ENCODE results near the gene CPM.
A peak's percentile ranks its signal among the peaks of the same experiment; 100 is the strongest.
"Not testable (repeated sequence)": the region's sequence is repeated elsewhere in the genome, so short reads cannot be mapped to it uniquely, and the experiment has no call there.

The CPM gene

DNA sequence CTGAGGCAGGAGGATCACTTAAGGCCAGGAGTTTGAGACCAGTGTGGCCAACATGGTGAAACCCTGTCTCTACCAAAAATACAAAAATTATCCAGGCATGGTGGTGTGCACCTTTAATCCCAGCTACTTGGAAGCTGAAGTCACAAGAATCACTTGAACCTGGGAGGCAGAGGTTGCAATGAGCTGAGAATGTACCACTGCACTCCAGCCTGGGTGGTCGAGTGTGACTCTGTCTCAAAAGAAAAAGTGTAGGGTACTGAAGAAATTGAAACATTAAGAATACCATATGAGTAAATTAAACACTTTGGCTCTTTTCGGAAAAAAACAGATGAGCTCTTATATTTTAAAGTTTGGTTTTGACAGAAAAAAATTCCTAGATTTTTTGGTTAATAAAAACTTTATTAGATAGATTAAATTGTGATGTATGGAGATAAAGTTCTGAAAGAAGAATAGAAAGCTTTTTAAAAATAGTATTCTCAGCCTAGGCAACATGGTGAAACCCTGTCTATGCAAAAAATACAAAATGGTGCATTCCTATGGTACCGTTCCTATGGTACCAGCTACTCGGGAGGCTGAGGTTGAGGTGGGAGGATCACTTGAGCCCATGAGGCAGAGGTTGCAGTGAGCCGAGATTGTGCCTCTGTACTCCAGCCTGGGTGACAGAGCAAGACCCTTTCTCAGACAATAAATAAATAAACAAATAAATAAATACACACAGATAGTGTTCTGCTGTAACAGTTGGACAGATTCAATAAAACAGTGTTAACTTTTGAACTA lies 104.9 kb downstream of the CPM start:
- no peak for DNase-seq (ENCODE audit: low read depth)

DNA sequence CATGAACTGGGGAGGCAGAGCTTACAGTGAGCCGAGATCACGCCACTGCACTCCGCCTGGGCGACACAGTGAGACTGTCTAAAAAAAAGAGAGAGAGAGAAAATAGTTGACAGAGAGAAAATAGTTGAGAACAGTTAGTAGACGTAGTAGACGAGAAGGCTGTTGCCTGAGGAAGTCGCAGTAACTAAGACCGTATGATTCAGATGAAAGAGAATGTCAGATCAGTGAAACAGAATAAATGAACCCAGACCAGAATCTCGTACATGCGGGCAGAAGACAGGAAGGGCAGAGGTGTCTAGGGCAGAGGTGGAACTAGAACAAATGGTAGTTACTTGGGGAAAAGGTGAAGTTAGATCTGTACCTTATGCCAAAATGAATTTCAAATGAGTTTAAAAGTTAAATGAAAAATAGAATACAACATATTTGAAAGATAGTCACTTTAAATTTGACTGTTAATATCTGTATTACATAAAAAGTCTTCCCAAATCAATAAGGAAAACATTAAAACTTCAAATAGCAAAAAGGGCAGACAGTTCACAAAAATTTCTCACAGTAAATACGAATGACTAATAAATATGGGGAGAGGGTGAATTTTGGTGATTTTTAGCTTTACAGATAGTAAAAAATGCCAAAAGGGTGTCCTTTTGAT lies 107.3 kb downstream of the CPM start:
- DNase-seq (ENCODE audit: low read depth) = no peak

DNA sequence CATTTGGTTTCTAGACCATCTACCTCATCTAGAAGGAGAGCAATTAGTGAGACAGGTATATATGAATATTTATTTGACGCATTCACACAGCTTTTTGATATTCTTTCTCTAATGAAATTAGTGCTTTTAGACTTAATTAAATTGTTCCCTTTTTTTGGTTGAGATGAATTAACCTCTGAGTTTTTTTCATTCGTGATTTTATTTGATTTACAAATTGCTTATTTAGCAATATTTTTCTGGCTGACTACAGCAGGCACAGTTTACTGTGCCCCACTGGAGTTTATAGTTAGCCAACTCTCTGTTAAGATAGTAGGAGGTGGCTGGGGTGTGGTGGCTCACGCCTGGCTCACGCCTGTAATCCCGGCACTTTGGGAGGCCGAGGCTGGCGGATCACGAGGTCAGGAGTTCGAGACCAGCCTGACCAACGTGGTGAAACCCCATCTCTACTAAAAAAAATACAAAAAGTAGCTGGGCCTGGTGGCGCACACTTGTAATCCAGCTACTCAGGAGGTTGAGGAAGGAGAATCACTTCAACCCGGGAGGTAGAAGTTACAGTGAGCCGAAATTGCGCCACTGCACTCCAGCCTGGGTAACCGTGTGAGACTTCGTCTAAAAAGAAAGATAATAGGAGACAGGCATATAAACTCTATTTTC lies 108.2 kb downstream of the CPM start:
- no peak for DNase-seq (ENCODE audit: low read depth)

DNA sequence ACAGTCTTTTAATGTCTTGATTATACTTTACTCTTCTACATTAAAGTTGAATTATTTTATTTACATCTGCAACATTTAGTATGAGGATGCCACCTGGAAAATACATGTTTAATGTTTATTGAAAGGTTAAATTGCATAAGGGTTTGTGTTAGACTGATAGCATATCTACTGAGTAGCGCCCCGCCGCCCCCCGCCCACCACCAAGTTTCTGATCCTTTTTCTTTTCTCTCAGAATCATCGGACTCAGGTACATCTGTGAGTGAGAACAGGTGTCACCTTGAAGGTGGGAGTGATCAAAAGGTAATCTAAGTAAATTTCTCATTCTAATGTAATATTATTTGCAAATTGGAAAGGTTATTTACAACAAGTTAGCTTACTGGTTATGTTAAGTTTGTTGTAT lies 108.8 kb downstream of the CPM start:
- no peak for DNase-seq (ENCODE audit: low read depth)

DNA sequence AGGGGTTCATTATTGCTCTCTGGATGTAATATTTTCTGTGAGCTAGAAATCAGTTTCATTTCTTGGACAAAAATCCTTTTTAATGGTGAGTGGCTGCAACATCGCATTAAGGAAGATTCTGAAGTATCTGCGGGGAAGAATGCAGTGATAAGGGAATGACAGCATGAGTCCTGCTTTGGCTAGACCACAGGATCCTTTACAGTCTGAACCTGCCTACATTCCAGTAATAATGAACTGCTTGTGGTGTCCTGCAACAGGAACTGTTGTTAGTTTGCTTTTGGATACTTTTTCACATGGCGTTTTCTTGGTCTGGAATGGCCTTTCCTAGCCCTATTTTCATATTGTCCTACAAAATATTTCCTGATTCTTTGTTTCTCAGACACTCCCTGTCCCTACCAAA lies 109.3 kb downstream of the CPM start:
- DNase-seq (ENCODE audit: low read depth) = no peak

DNA sequence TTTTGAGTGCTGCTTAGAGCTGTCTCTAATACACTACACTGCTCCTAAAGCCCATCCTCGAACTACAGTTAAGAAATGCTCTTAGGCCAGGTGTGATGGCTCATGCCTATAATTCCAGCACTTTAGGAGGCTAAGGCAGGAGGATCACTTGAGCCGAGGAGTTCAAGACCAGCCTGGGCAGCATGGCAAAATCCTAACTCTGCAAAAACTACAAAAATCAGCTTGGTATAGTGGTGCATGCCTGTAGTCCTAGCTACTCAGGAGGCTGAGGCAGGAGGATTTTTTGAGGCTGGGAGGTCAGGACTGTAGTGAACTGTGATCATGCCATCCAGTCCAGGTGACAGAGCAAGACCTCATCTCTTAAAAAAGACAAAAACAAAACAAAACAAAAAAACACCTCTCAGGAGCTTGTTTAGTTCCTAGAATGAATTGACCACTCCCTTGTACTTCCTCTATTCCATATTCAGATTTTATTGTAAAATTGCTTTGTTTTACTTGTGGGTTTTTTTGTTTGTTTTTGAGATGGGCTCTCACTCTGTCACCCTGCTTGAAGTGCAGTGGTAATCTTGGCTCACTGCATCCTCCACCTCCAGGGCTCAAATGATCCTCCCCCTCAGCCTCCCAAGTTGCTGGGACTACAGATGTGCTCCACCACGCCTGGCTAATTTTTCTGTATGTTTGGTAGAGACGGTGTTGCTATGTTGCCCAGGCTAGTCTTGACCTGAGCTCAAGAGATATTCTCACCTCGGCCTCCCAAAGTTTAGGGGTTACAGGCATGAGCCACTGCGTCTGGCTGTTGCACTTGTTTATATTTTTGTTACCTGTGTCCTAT lies 111.4 kb downstream of the CPM start:
- DNase-seq (ENCODE audit: low read depth) = no peak

DNA sequence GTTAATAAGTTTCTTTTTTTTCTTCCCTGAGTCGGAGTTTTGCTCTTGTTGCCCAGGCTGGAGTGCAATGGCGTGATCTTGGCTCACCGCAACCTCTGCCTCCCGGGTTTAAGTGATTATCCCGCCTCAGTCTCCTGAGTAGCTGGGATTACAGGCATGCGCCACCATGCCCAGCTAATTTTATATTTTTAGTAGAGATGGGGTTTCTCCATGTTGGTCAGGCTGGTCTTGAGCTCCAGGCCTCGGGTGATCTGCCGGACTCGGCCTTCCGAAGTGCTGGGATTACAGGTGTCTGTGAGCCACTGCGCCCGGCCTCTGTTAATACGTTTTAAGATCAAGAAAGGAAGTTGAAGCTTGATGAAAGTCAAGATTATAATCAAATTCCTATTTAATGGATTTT lies 113.5 kb downstream of the CPM start:
- DNase-seq (ENCODE audit: low read depth) = not testable (repeated sequence)

DNA sequence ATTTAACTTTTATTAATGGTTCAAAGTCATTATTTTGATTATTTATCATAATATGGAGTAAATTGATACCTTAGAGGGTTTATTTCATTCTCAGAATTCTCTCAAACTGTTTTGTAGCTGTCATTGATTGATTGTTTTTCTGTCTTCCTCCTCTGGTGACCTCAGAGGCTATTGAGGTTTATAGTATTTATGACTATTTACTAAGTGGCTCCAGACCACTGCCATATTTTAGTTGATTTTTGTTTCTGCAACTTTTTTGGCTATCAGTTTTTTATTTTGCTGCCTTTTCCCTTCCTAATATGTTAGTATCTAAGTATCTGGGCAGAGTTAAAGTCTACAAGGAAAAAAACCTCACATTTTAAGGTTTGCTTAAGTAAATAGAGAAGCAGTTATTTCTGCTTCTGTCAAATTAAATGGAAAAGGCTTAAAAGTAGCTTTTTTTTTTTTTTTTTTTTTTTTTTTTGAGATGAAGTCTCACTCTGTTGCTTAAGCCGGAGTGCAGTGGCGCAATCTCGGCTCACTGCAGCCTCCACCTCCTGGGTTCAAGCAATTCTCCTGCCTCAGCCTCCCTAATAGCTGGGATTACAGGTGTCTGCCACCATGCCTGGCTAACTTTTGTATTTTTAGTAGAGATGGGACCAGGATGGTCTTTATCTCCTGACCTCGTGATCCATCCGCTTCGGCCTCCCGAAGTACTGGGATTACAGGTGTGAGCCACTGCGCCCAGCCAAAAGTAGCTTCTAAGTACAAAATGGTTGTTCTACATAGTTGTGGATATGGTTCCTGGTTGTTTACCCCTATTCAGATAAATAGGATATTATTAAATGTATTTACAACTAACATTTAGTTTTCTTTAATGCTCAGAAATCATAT lies 116.8 kb downstream of the CPM start:
- DNase-seq (ENCODE audit: low read depth) = no peak

DNA sequence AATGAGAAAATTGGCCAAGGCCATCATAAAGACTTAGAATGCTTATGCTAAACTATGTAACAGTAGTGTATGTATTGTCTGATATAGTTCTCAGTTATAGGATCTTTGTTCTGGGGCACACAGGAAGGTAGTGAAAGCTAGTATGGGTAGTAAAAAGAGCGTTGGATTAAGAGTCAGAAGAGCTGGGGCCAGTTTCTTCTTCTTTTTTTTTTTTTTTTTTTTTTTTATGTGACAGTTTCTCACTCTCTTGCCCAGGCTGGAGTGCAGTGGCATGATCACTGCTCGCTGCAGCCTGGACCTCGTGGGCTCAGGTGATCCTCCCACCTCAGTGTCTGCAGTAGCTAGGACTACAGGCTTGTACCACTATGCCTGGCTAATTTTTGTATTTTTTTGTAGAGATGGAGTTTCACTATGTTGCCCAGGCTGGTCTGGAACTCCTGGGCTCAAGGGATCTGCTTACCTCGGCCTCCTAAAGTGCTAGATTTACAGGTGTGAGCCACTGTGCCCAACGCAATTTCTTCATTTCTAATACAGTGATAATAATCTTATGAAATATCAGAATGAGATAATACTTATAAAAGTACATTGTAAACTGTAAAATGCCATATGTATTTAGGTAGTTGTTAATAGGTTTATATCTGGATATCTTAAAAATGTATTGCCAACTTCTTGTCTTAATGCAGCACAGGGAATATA lies 117.6 kb downstream of the CPM start:
- DNase-seq (ENCODE audit: low read depth) = no peak

DNA sequence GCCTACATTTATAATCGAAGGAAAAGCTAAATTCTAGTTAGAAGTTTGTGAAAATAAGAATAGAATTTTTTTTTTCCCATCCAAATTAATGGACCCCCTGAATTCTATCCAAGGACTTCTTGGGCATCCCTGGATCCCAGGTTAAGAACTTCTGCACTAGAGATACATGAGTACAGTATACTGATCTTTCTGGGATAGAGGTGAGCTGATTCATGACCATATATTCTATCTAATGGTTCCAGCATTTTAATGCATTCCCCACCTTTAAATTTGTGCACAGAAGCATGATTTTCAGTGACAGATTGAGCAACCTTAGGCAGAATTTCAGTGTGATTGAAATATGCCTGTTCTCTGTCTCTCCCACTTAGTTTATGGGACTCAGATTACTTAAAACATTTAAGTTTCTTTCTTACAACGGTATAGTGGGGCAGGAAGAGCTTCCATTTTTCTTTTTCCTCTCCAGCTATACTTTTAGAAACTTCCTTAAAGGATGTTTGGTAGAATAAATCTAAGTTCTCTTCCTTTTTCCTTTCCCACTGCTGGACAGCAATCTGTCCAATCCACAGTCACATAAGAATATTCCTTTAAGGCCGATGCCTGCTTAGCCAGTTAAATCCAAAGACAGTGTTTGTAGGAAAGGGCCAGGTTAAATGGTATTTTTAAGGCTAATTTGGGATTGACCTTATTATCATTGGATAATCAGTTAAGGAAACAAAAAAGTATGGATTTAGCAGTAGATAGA lies 118.3 kb downstream of the CPM start:
- DNase-seq (ENCODE audit: low read depth) = no peak

DNA sequence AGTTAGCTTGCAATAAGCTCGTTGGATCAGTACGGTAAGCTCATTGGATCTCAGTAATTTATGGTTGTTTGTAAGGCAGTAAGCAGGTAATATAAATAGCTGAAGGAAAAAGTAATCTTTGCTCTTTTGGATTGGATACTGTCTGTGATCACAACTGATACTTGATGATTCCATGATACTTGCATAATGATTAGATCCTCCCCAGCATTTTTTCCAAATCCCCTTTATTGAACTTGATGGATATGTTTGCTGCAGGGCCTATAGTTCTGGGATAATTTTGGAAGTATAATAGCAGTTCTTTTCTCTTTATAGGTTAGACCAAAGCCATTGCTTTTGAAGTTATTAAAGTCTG lies 119.8 kb downstream of the CPM start:
- no peak for DNase-seq (ENCODE audit: low read depth)

DNA sequence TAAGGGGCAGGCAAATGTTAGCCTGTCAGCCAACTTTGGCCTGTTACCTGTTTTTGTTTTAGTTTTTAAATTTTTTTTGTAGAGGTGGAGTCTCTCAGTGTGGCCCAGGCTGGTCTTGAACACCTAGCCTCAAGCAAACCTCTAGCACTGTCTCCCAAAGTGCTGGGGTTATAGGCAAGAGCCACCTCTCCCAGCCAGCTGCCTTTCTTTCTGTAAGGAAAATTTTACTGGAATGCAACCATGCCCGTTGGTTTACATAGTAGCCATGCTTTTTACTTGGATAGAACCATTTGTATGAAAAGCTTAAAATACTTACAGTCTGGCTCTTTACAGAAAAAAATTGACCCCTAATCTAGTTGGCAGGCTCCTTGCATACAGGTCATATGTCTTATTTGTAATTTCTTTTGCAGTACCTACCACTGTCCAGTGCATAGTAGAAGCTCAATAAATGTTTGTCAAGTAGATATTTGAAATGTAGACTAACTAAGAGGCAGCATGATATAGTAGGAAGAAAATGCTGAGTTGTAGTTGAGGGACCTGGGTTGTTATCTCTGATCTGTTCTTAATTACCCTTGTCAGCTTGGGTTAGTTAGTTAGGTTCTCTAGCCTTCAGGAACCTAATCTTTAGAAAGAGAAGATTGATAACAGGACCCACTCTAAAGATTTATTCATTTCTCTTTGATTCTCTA lies 120.3 kb downstream of the CPM start:
- no peak for DNase-seq (ENCODE audit: low read depth)

DNA sequence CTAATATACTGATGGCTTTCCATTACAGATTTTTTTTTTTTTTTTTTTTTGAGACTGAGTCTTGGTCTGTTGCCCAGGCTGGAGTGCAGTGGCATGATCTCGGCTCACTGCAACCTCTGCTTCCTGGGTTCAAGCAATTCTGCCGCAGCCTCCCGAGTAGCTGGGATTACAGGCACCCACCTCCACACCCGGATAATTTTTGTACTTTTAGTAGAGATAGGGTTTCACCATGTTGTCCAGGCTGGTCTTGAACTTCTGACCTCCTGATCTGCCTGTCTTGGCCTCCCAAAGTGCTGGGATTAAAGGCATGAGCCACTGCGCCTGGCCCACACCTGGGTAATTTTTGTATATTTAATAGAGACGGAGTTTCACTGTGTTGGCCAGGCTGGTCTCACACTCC lies 121.4 kb downstream of the CPM start:
- DNase-seq (ENCODE audit: low read depth) = not testable (repeated sequence)

DNA sequence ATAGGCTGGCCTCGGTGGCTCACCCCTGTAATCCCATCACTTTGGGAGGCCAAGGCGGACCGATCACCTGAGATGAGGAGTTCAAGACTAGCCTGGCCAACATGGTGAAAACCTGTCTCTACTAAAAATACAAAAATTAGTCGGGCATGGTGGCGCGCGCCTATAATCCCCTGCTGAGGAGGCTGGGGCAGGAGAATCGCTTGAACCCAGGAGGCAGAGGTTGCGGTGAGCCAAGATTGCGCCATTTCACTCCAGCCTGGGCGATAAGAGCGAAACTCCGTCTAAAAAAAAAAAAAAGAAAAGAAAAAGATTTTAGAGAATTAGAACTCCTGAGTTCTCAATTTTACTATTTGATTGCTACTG lies 123.0 kb downstream of the CPM start:
- not testable (repeated sequence) for DNase-seq (ENCODE audit: low read depth)

DNA sequence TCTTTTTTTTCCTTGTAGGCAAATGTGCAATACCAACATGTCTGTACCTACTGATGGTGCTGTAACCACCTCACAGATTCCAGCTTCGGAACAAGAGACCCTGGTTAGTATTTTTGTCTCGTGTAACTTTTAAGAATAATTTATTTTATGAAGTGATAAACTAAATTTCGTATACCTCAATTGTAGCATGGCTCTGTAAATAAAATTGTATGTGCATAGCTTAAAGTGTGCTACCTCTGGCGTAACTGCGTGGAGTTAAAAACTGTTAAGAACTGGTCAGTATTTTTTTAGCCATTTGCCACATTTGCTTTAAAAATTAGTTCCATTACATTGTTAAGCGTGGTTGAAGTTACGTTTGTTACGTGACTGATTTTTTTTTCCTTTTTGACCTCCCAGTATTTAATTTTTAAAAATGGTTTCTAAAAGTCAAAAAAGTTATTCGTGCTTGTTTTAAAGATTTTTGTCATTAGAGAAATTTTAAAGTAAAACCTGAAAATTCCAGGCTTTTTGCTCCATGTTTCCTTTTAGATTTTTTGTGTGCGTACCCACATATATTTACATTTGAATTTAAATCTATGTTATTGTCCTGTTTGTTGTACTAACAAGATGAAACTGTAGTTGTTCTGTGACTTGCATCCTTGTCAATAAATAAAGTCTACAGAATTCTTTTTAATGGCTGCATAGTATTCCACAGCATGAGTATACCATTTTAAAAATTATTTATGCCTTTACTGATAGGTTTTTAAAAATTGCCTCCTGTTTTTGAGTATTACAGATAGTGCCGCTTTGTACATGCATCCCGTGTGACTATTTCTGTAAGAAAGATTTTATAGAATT lies 123.6 kb downstream of the CPM start:
- DNase-seq (ENCODE audit: low read depth) = no peak

DNA sequence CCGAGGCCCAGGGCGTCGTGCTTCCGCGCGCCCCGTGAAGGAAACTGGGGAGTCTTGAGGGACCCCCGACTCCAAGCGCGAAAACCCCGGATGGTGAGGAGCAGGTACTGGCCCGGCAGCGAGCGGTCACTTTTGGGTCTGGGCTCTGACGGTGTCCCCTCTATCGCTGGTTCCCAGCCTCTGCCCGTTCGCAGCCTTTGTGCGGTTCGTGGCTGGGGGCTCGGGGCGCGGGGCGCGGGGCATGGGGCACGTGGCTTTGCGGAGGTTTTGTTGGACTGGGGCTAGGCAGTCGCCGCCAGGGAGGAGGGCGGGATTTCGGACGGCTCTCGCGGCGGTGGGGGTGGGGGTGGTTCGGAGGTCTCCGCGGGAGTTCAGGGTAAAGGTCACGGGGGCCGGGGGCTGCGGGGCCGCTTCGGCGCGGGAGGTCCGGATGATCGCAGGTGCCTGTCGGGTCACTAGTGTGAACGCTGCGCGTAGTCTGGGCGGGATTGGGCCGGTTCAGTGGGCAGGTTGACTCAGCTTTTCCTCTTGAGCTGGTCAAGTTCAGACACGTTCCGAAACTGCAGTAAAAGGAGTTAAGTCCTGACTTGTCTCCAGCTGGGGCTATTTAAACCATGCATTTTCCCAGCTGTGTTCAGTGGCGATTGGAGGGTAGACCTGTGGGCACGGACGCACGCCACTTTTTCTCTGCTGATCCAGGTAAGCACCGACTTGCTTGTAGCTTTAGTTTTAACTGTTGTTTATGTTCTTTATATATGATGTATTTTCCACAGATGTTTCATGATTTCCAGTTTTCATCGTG lies 124.4 kb downstream of the CPM start:
- DNase-seq (ENCODE audit: low read depth) = peak; percentile 24

DNA sequence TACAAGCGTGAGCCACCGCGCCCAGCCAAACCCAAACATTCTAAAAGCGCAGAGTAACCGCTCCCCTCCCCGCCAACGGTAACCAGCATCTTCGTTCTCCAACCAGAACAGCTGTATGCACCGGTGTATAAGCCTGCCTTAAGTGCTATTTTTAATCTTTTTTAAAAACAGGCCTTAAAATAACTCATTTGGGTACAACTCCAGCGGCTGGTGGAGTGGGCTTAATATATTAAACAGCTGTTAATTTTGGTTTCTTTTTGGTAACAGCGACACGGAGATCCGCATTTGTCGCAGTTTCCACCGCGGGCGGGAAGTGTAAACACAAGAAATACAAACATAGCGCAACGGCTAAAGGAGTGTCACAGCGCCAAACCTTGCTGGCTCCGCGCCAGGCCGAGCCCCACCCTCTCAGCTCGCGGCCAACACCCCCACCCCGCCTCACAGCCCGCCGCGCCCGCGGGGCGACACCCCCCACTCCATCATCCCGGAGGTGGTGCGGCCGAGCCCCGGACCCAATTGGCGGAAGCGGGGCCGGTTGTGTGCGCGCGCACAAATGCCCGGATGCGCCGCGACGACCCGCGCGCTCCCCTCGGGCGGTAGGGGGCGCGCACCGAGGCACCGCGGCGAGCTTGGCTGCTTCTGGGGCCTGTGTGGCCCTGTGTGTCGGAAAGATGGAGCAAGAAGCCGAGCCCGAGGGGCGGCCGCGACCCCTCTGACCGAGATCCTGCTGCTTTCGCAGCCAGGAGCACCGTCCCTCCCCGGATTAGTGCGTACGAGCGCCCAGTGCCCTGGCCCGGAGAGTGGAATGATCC lies 125.2 kb downstream of the CPM start, which contains the start of gene MDM2:
Gene MDM2, plus strand, starts transcription at position 602 of the 812 bp plus-strand sequence. CDS start 301 bp downstream, outside the sequence.
- DNase-seq (ENCODE audit: low read depth) = peak; percentile 91
